GM12875 (cell line): ENCODE data around the gene DDHD1.
"Not testable (repeated sequence)": the region's sequence is repeated elsewhere in the genome, so short reads cannot be mapped to it uniquely, and the experiment has no call there.

Experiments used
- H3K4me3 ChIP-seq: one replicate; pipeline ENCODE4 v1.5.1; 2011; ENCODE audit warnings: low read depth, low read length, control low read depth
- CTCF ChIP-seq: IDR thresholded peaks from 2 replicates; pipeline ENCODE4 v1.5.1; 2011; ENCODE audit warnings: low read depth, mild to moderate bottlenecking, control low read depth, inconsistent platforms, low read length, moderate library complexity, borderline replicate concordance; ENCODE audit not compliant: insufficient read depth

Gene DDHD1

DNA sequence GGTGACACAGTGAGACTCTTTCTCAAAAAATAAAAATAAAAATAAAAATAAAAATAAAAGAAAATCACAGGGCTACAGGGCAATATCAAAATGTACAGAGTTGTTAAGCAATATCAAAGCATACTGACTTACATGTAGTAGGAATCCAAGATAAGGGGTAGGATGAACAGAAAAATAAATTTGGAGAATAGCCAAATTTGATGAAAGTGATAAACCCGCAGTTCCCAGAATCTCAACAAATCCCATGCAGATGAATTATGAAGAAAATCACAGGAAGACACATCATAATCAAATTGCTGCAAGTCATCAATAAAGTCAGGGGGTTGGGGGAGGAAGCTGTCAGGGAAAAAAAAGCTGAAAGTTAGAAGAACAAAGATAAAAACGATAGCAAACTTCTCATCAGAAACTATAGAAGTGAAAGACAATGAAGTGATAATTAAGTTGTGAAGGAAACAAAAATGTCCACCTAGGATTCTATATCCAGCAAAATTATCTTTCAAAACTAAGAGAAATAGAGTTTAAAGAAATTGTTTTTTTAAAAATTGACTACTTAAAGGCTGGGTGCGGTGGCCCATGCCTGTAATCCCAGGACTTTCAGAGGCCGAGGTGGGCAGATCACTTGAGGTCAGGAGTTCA is 15.4 kb downstream of the DDHD1 start:
- TF ChIP-seq CTCF = no peak
- H3K4me3 ChIP-seq = no peak overlapping the region

DNA sequence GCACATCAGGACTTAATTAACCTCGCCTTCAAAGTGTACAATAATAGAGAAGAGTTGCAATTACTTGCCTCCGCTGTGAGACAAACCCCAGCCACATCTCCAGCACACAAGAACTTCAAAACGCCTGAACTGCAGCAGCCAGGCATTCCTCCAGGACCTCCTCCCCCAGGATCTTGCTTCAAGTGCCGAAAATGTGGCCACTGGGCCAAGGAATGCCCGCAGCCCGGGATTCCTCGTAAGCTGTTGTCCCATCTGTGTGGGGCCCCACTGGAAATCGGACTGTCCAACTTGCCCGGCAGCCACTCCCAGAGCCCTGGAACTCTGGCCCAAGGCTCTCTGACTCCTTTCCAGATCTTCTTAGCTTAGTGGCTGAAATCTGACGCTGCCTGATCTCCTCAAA is 22.6 kb downstream of the DDHD1 start:
- not testable (repeated sequence) for H3K4me3 ChIP-seq

DNA sequence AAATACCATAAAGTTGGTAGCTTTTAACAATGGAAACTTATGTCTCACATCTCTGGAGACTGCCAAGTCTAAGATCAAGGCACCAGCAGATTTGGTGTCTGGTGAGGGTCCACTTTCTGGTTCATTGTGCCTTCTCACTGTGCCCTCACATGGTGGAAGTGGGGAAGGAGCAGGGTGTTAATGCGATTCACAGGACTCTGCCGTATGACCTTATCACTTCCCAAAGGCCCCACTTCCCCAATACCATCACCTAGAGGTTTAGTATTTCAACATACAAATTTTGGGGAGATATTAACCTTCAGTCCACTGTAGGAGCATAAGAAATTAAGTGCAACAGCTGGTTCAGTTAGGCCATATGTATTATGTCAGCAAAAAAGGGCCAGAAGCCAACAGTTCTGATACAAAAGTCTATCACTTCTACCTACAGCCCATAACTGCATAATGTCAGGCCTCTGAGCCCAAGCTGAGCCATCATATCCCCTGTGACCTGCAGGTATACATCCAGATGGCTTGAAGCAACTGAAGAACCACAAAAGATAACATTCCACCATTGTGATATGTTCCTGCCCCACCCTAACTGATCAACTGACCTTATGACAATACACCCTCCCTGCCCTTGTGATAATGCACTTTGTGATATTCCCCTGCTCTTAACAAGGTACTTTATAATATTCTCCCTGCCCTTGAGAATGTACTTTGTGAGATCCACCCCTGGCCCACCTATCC is 24.7 kb downstream of the DDHD1 start:
- no peak for TF ChIP-seq CTCF
- no peak overlapping the region for H3K4me3 ChIP-seq

DNA sequence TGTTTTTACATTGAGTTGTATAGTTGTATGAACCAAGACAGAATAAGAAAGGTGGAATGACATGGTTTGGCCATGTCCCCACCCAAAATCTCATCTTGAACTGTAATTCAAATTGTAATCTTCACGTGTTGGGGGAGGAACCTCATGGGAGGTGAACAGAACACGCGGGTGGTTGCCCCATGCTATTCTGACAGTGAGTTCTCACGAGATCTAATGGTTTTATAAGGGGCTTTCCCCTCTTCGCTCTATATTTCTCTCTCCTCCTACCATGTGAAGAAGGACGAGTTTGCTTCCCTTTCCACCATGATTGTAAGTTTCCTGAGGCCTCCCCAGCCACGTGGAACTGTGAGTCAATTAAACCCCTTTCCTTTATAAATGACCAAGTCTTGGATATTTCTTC is 25.3 kb downstream of the DDHD1 start:
- no peak for TF ChIP-seq CTCF
- no peak overlapping the region for H3K4me3 ChIP-seq

DNA sequence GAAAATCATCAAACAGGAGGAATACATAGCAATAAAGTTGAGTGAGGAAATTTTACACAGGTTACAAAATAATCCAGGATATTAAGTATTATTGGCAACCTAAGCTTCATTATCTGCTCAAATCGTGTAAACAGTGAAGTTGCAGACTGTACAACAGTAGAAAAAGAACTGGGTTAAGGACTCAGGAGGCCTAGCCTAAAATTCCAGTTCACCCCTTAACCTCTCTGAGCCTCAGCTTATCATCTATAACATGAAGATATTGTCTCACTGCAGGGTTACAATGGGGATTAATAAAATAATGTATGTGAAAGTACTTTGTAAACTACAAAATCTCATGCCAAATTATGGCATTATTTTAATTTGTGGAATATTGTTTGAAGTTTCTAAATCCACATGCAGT is 26.0 kb downstream of the DDHD1 start:
- TF ChIP-seq CTCF = no peak
- H3K4me3 ChIP-seq = no peak overlapping the region

- no peak overlapping the region for H3K4me3 ChIP-seq
- no peak for TF ChIP-seq CTCF
Observed at GRCh38 chr14:53126731-53127130, 26.4 kb downstream of the DDHD1 start.

DNA sequence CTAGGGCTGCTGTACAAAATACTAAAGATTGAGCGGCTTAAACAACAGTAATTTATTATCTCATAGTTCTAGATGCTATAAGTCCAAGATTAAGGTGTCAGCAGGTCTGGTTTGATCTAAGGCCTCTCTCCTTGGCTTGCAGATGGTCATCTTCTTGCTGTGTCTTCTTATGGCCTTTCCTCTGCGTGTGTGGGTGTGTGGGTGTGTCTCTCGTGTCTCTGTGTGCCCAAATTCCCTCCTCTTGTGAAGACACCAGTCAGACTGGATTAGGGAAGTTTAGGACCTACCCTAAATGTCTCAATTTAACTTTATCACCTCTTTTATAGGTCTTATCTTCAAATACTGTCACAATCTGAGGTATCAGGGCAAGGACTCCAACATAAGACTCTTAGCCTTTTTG is 28.3 kb downstream of the DDHD1 start:
- no peak overlapping the region for H3K4me3 ChIP-seq
- TF ChIP-seq CTCF = no peak

DNA sequence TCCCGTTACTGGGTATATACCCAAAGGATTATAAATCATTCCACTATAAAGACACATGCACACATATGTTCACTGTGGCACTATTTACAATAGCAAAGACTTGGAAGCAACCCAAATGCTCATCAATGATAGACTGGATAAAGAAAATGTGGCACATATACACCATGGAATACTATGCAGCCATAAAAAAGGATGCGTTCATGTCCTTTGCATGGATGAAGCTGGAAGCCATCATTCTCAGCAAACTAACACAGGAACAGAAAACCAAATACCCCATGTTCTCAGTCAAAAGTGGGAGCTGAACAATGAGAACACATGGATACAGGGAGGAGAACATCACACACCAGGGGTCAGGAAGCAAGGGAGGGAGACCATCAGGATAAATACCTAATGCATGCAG is 31.7 kb downstream of the DDHD1 start:
- not testable (repeated sequence) for H3K4me3 ChIP-seq

DNA sequence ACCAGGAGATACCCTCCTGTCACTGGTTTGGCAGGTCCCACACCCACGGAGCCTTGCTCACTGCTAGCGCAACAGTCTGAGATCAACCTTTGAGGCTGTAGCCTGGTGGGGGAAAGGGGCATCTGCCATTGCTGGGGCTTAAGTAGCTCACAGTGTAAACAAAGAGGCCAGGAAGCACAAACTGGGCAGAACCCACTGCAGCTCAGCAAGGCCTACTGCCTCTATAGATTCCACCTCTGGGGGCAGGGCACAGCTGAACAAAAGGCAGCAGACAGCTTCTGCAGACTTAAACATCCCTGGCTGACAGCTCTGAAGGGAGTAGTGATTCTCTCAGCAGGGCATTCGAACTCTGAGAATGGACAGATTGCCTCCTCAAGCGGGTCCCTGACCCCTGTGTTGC is 35.6 kb downstream of the DDHD1 start:
- not testable (repeated sequence) for H3K4me3 ChIP-seq
